Measurements from ENCODE around the gene LMNB1. TPM values are rescaled to one million over a fixed set of nuclear protein-coding genes. Genes with fewer than 3 reads are reported as not detected.

Gene LMNB1
- total and polyA plus RNA-seq, 2 experiments from 2014 or later: 20.1 to 269 TPM

- ATAC-seq (no peak), DNase-seq (ENCODE audit: low spot score) (peak; percentile 35)
- Histone ChIP-seq H4K20me1 (replicated peaks; ENCODE audit: insufficient read depth) (peaks cover 16% of the 10 kb centered on the region), H2AFZ (no peak overlapping the region), H3K27me3 (ENCODE audit: insufficient read depth) (no peaks in the 10 kb centered on the region), H3F3A (replicated peaks; ENCODE audit: low read depth) (peaks cover 5% of the 10 kb centered on the region; the same call in 1 of the 2 replicates), H3K4me1 (ENCODE audit: insufficient read depth) (no peaks in the 10 kb centered on the region), H3K36me3 (ENCODE audit: insufficient read depth) (peaks cover 55% of the 10 kb centered on the region), H3K79me2 (replicated peaks; ENCODE audit: insufficient read depth) (peaks cover 50% of the 10 kb centered on the region), H3K27ac (ENCODE audit: low read depth) (peak overlapping the region; percentile 15; the same call in 1 of the 2 replicates), H3K4me2 (no peak overlapping the region), H3K9me2 (ENCODE audit: insufficient read depth) (no peaks in the 10 kb centered on the region), H3K4me3 (no peak overlapping the region)
- Mint-ChIP-seq H3K4me1 (no peaks in the 10 kb centered on the region), H3K27me3 (ENCODE audit: insufficient read depth, low read depth, poor library complexity) (peaks cover 4% of the 10 kb centered on the region), H3K9me3 (no peaks in the 10 kb centered on the region), H3K27ac (no peak overlapping the region; the same call in 1 of the 2 replicates), H3K4me3 (no peak overlapping the region), H3K36me3 (ENCODE audit: low read depth) (peaks cover 80% of the 10 kb centered on the region)
- TF ChIP-seq POLR2AphosphoS5 (IDR thresholded peaks at IDR 0.05; ENCODE audit: low read depth) (no peak), NANOG (IDR thresholded peaks at IDR 0.05; ENCODE audit: borderline replicate concordance) (no peak), CTCF (conservative IDR thresholded peaks at IDR 0.05; ENCODE audit: low read depth in 2 of 2) (peak; percentile 48 to 57), ETS1 (IDR thresholded peaks at IDR 0.05) (no peak)
These were observed 31.6 kb downstream of the LMNB1 start for GRCh38 chr5:126808521-126808988.

GRCh38 chr5:126809916-126810315 lies 33.0 kb downstream of the LMNB1 start:
- Histone ChIP-seq H3K27ac (ENCODE audit: low read depth) (no peak overlapping the region), H4K20me1 (replicated peaks; ENCODE audit: insufficient read depth) (peaks cover 6% of the 10 kb centered on the region; the same call in 1 of the 2 replicates), H3K4me1 (ENCODE audit: insufficient read depth) (no peaks in the 10 kb centered on the region), H3K79me2 (replicated peaks; ENCODE audit: insufficient read depth) (peaks cover 47% of the 10 kb centered on the region), H3K27me3 (ENCODE audit: insufficient read depth) (no peaks in the 10 kb centered on the region), H2AFZ (no peak overlapping the region), H3K4me3 (no peak overlapping the region), H3F3A (replicated peaks; ENCODE audit: low read depth) (no peaks in the 10 kb centered on the region; the same call in 1 of the 2 replicates), H3K9me2 (ENCODE audit: insufficient read depth) (no peaks in the 10 kb centered on the region), H3K36me3 (ENCODE audit: insufficient read depth) (peaks cover 57% of the 10 kb centered on the region), H3K4me2 (no peak overlapping the region)
- Mint-ChIP-seq H3K4me1 (no peaks in the 10 kb centered on the region), H3K27ac (no peak overlapping the region; the same call in 1 of the 2 replicates), H3K9me3 (no peaks in the 10 kb centered on the region), H3K36me3 (ENCODE audit: low read depth) (peaks cover 89% of the 10 kb centered on the region), H3K4me3 (no peak overlapping the region), H3K27me3 (ENCODE audit: insufficient read depth, low read depth, poor library complexity) (peaks cover 4% of the 10 kb centered on the region)
- DNase-seq (ENCODE audit: low spot score) (no peak), ATAC-seq (no peak)
- TF ChIP-seq ZNF114 (CRISPR knock-in tag; IDR thresholded peaks at IDR 0.05) (no peak), EZH2phosphoT487 (IDR thresholded peaks at IDR 0.05; ENCODE audit: unreplicated experiment) (no peak), EZH2 (IDR thresholded peaks at IDR 0.05; ENCODE audit: low read depth, unreplicated experiment) (no peak), STAT1 (IDR thresholded peaks at IDR 0.05; ENCODE audit: unreplicated experiment) (no peak), CREB1 (CRISPR knock-in tag; IDR thresholded peaks at IDR 0.05; ENCODE audit: low read depth) (no peak), ZNF462 (CRISPR knock-in tag; IDR thresholded peaks at IDR 0.05) (no peak)

Measured in GM23338 (cell line).